Loucy (cell line): ENCODE data around the gene ABCF3.

Experiments used
- H2AFZ ChIP-seq: fragments of 200-600 bp; sonication (generic); 2 replicates; pipeline ENCODE4 v1.6.0; 2016; ENCODE audit warnings: antibody characterized with exemption, mild to moderate bottlenecking, low read length, moderate library complexity
- H3F3A ChIP-seq: fragments of 200-600 bp; 2 replicates; pipeline ENCODE4 v1.6.0; 2016; ENCODE audit warnings: antibody characterized with exemption, low read depth, mild to moderate bottlenecking
- H3K27me3 ChIP-seq: fragments of 200-600 bp; sonication (generic); 2 replicates; pipeline ENCODE4 v1.6.1; 2014; ENCODE audit warnings: low read length, mild to moderate bottlenecking; ENCODE audit not compliant: insufficient read depth, poor library complexity, severe bottlenecking
- H3K36me3 ChIP-seq: fragments of 200-600 bp; sonication (generic); 2 replicates; pipeline ENCODE4 v1.6.1; 2016; ENCODE audit warnings: low read length; ENCODE audit not compliant: insufficient read depth
- H3K4me1 ChIP-seq: fragments of 200-600 bp; sonication (generic); 2 replicates; pipeline ENCODE4 v1.5.1; 2014; ENCODE audit warnings: low read length, mild to moderate bottlenecking; ENCODE audit not compliant: insufficient read depth, poor library complexity, severe bottlenecking
- H3K4me2 ChIP-seq: fragments of 200-600 bp; sonication (generic); 2 replicates; pipeline ENCODE4 v1.6.0; 2014; ENCODE audit warnings: antibody characterized with exemption, low read length, low read depth, mild to moderate bottlenecking; ENCODE audit not compliant: poor library complexity, severe bottlenecking
- H3K4me3 ChIP-seq: fragments of 200-600 bp; sonication (generic); 2 replicates; pipeline ENCODE4 v1.5.1; 2014; ENCODE audit warnings: low read length, mild to moderate bottlenecking, mixed read lengths; ENCODE audit not compliant: poor library complexity, severe bottlenecking
- H3K79me2 ChIP-seq: fragments of 200-600 bp; sonication (generic); 2 replicates; pipeline ENCODE4 v1.6.1; 2014; ENCODE audit warnings: low read length; ENCODE audit not compliant: insufficient read depth
- H3K9ac ChIP-seq: fragments of 200-600 bp; sonication (generic); 2 replicates; pipeline ENCODE4 v1.6.0; 2014; ENCODE audit warnings: mild to moderate bottlenecking, low read depth, low read length, moderate library complexity; ENCODE audit not compliant: poor library complexity, severe bottlenecking
- H3K9me2 ChIP-seq: fragments of 200-600 bp; sonication (generic); replicated peaks from 2 replicates; pipeline ENCODE4 v1.6.1; 2016; ENCODE audit warnings: low read depth, low read length, mixed read lengths
- H3K9me3 ChIP-seq: fragments of 200-600 bp; sonication (generic); 2 replicates; pipeline ENCODE4 v1.6.1; 2014; ENCODE audit warnings: mild to moderate bottlenecking, antibody characterized with exemption, low read length, low read depth; ENCODE audit not compliant: insufficient read depth
- H4K20me1 ChIP-seq: fragments of 200-600 bp; sonication (generic); 2 replicates; pipeline ENCODE4 v1.6.0; 2014; ENCODE audit warnings: antibody characterized with exemption, low read length, mild to moderate bottlenecking; ENCODE audit not compliant: insufficient read depth, poor library complexity, severe bottlenecking
- EZH2phosphoT487 ChIP-seq: fragments of 200-600 bp; IDR thresholded peaks from 2 replicates; pipeline ENCODE4 v1.6.1; 2018; ENCODE audit warnings: antibody characterized with exemption, mild to moderate bottlenecking, moderate library complexity, borderline replicate concordance
- TF ChIP-seq, protein P1 (sequence below): fragments of 200-600 bp; sonication (generic); conservative IDR thresholded peaks from 2 replicates; pipeline ENCODE4 v1.5.1; 2014; ENCODE audit warnings: mild to moderate bottlenecking, antibody characterized with exemption, low read length

The ABCF3 gene

DNA sequence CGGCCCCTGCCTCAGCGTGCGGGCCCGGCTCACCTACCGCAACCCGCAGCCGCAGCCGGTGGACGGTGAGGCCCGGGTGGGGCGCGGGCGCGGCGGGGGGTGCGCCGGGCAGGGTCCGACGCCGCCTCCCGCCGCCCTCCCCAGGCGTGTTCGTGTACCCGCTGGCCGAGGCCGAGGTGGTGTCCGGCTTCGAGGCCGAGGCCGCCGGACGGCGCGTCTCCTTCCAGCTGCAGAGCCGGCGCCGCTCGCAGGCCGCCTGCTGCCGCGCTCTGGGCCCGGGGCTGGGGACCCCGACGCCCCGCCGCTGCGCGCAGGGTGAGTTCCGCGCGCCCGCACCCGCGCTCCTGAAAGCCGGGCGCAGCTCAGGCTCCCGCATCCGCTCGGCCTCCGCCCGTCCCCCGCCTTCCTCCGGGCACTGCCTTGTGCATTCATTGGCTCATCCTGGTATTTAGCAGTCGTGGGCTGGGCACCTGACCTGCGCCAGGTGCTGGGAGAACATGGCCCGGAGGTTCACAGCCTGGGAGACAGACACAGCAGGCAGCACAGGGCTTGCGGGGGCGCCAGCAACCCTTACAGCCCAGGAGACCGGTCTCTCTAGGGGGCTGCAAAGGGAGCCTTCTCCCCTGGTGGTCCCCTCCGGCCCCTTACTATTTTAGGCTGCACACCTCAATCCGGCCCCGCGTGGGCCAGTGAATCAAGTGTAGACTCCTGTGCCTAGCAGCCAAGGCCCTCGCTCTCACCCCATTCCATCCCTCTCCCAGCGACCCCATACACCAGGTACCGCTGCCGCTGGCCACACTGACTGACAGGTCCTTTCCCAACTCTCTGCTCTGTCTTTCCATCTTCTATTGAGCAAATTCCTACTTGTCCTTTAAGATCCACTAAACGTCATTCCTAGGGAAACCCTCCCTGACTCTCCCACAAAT is 44.9 kb downstream of the ABCF3 start:
- H3K9ac ChIP-seq: no peak overlapping the region
- H3K4me1 ChIP-seq: no peaks in the 10 kb centered on the region
- no peaks in the 10 kb centered on the region for H3K36me3 ChIP-seq
- no peaks in the 10 kb centered on the region for H3K9me3 ChIP-seq
- H3F3A ChIP-seq: no peaks in the 10 kb centered on the region
- no peaks in the 10 kb centered on the region for H3K79me2 ChIP-seq
- TF ChIP-seq, protein P1, sequence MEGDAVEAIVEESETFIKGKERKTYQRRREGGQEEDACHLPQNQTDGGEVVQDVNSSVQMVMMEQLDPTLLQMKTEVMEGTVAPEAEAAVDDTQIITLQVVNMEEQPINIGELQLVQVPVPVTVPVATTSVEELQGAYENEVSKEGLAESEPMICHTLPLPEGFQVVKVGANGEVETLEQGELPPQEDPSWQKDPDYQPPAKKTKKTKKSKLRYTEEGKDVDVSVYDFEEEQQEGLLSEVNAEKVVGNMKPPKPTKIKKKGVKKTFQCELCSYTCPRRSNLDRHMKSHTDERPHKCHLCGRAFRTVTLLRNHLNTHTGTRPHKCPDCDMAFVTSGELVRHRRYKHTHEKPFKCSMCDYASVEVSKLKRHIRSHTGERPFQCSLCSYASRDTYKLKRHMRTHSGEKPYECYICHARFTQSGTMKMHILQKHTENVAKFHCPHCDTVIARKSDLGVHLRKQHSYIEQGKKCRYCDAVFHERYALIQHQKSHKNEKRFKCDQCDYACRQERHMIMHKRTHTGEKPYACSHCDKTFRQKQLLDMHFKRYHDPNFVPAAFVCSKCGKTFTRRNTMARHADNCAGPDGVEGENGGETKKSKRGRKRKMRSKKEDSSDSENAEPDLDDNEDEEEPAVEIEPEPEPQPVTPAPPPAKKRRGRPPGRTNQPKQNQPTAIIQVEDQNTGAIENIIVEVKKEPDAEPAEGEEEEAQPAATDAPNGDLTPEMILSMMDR: no peak
- no peak for TF ChIP-seq EZH2phosphoT487
- H4K20me1 ChIP-seq: no peaks in the 10 kb centered on the region
- H3K4me2 ChIP-seq: no peak overlapping the region
- H3K4me3 ChIP-seq: no peak overlapping the region
- no peaks in the 10 kb centered on the region for H3K9me2 ChIP-seq
- H3K27me3 ChIP-seq: no peaks in the 10 kb centered on the region
- no peak overlapping the region for H2AFZ ChIP-seq

DNA sequence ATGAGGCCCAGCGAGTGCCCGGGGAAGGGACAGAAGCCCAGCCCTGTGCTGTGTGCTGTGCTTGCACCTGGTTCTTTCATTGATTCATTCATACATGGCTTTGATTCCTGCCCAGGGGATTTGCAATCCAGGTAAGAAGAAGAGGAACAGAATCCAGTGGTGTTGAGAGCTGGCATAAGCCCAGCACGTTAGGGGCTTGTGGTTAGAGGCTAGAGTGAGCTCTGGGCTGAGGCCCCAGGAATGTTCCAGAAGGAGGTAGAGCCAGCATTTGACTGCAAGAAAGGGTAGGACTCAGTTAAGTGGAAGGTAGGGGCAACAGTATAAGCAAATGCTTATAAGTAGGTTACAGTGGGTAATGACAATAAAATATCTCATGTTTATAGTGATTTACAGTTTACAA is 45.7 kb downstream of the ABCF3 start:
- H3K9me3 ChIP-seq: no peaks in the 10 kb centered on the region
- H3K36me3 ChIP-seq: no peaks in the 10 kb centered on the region
- no peak overlapping the region for H3K9ac ChIP-seq
- no peak overlapping the region for H3K4me3 ChIP-seq
- TF ChIP-seq, protein P1: no peak
- TF ChIP-seq EZH2phosphoT487: no peak
- no peaks in the 10 kb centered on the region for H3K79me2 ChIP-seq
- no peaks in the 10 kb centered on the region for H3K27me3 ChIP-seq
- no peak overlapping the region for H2AFZ ChIP-seq
- no peaks in the 10 kb centered on the region for H3K4me1 ChIP-seq
- no peak overlapping the region for H3K4me2 ChIP-seq
- no peaks in the 10 kb centered on the region for H3K9me2 ChIP-seq
- H3F3A ChIP-seq: no peaks in the 10 kb centered on the region
- no peaks in the 10 kb centered on the region for H4K20me1 ChIP-seq

DNA sequence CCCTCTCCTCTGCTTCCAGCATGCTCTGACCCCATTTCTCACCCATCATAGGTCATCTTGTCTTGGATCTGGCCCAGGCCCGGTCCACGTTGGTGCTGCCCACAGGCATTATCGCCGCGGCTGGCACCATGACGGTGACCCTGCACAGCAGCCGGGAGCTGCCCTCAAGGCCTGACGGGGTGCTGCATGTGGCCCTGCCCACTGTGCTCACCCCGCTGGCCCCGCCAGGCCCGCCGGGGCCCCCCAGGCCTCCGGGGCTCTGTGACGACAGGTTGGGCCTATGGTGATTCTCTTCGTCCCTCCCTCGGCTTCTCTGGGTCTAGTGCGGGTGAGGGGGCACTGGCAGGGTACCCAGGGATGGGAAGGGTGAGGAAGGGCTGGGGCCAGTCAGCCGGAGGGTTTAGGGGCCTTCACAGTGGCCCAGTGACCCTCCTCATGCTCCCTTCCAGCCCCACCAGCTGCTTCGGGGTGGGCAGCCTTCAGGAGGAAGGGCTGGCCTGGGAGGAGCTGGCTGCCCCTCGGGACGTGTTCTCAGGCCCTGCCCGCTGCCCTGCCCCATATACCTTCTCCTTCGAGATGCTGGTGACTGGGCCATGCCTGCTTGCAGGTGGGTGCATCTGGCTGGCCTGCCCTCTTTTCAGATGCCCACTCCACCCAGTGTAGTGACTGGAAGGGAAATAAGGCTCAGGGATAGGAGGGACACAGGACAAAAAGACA is 47.3 kb downstream of the ABCF3 start:
- no peaks in the 10 kb centered on the region for H3K79me2 ChIP-seq
- H4K20me1 ChIP-seq: no peaks in the 10 kb centered on the region
- no peak overlapping the region for H2AFZ ChIP-seq
- no peaks in the 10 kb centered on the region for H3K9me3 ChIP-seq
- no peaks in the 10 kb centered on the region for H3F3A ChIP-seq
- no peak overlapping the region for H3K4me3 ChIP-seq
- H3K36me3 ChIP-seq: no peaks in the 10 kb centered on the region
- TF ChIP-seq, protein P1: no peak
- no peak for TF ChIP-seq EZH2phosphoT487
- H3K4me1 ChIP-seq: no peaks in the 10 kb centered on the region
- H3K9me2 ChIP-seq: no peaks in the 10 kb centered on the region
- no peak overlapping the region for H3K4me2 ChIP-seq
- no peak overlapping the region for H3K9ac ChIP-seq
- no peaks in the 10 kb centered on the region for H3K27me3 ChIP-seq
